Suppressor macrophage (primary cell): ENCODE results near the gene NAV3.

Source experiments
- DNase-seq, 4 experiments: peaks; one replicate each; pipeline ENCODE4 v3.0.0-alpha.2; 2020 to 2022

The NAV3 gene

GRCh38 chr12:77925536-77926108 is 94.9 kb downstream of the NAV3 start:
- DNase-seq = peak; percentile 26 to 48 (median 46)

GRCh38 chr12:77928078-77928477 is 97.4 kb downstream of the NAV3 start:
- no peak for DNase-seq

GRCh38 chr12:77932216-77932615 is 101.5 kb downstream of the NAV3 start:
- DNase-seq = no peak

- no peak for DNase-seq
Observed at GRCh38 chr12:77938301-77938700, 107.6 kb downstream of the NAV3 start.

- no peak for DNase-seq
Observed at GRCh38 chr12:77940011-77940423, 109.3 kb downstream of the NAV3 start.

- DNase-seq = no peak
Observed at GRCh38 chr12:77940567-77940966, 109.9 kb downstream of the NAV3 start.

- no peak for DNase-seq
Observed at GRCh38 chr12:77941401-77941800, 110.7 kb downstream of the NAV3 start.

GRCh38 chr12:77943466-77943865 is 112.8 kb downstream of the NAV3 start:
- peak in 3 of 4 experiments; percentile 9 to 17 (median 12) for DNase-seq

GRCh38 chr12:77946541-77947061 is 115.9 kb downstream of the NAV3 start:
- peak in 3 of 4 experiments; percentile 4 to 24 (median 8) for DNase-seq

GRCh38 chr12:77947330-77947729 is 116.6 kb downstream of the NAV3 start:
- no peak for DNase-seq

- no peak for DNase-seq
Observed at GRCh38 chr12:77947746-77948145, 117.1 kb downstream of the NAV3 start.

GRCh38 chr12:77949943-77950342 is 119.2 kb downstream of the NAV3 start:
- no peak for DNase-seq

GRCh38 chr12:77953528-77954205 is 123.0 kb downstream of the NAV3 start:
- DNase-seq = no peak

GRCh38 chr12:77954206-77954555 is 123.5 kb downstream of the NAV3 start:
- no peak for DNase-seq

- no peak for DNase-seq
Observed at GRCh38 chr12:77957062-77957461, 126.4 kb downstream of the NAV3 start.

- DNase-seq = no peak
Observed at GRCh38 chr12:77963576-77964178, 133.0 kb downstream of the NAV3 start.

- no peak for DNase-seq
Observed at GRCh38 chr12:77965790-77966189, 135.1 kb downstream of the NAV3 start.

GRCh38 chr12:77968021-77968420 is 137.3 kb downstream of the NAV3 start:
- no peak for DNase-seq

- no peak for DNase-seq
Observed at GRCh38 chr12:77968571-77968970, 137.9 kb downstream of the NAV3 start.

- no peak for DNase-seq
Observed at GRCh38 chr12:77973579-77973978, 142.9 kb downstream of the NAV3 start.

GRCh38 chr12:77974645-77975044 is 144.0 kb downstream of the NAV3 start:
- DNase-seq = no peak

- no peak for DNase-seq
Observed at GRCh38 chr12:77979597-77980250, 149.0 kb downstream of the NAV3 start.

GRCh38 chr12:77980782-77981181 is 150.1 kb downstream of the NAV3 start:
- no peak for DNase-seq
